Heart left ventricle (tissue), 16 donors: ENCODE data around the gene SDHB. TPM values are rescaled to one million over a fixed set of nuclear protein-coding genes. Genes with fewer than 3 reads are reported as not detected.

Experiments
- ATAC-seq, 4 donors: fragments of 200-7000 bp; cut with Tn5 transposase; one replicate each; pipeline ENCODE4 v1.9.1; 2020 to 2022; ENCODE audit warnings: moderate library complexity in 4 of 4, mild to moderate bottlenecking in 3 of 4, moderate number of reproducible peaks in 1 of 4
- DNase-seq, 5 donors: peaks; one replicate each; pipeline ENCODE4 v3.0.0-alpha.2; 2020
- H3K27ac ChIP-seq, 12 donors: fragments of 200-600 bp; sonication (generic) in 4 of 12; one replicate each; pipeline versions ENCODE4 v1.5.0 to v1.8.0; 2016 to 2022; ENCODE audit warnings: mild to moderate bottlenecking in 2 of 12
- H3K27me3 ChIP-seq, 9 donors: fragments of 200-600 bp; sonication (generic) in 2 of 9; one replicate each; pipeline versions ENCODE4 v1.5.1 to v1.8.0; 2016 to 2022; ENCODE audit warnings: mild to moderate bottlenecking in 3 of 9
- H3K36me3 ChIP-seq, 9 donors: fragments of 200-600 bp; sonication (generic) in 2 of 9; one replicate each; pipeline versions ENCODE4 v1.5.0 to v1.8.0; 2018 to 2022; ENCODE audit warnings: mild to moderate bottlenecking in 2 of 9
- H3K4me1 ChIP-seq, 12 donors: fragments of 200-600 bp; sonication (generic) in 4 of 12; one replicate each; pipeline versions ENCODE4 v1.5.0 to v1.8.0; 2016 to 2022; ENCODE audit warnings: mild to moderate bottlenecking in 3 of 12
- H3K4me3 ChIP-seq, 12 donors: fragments of 200-600 bp; sonication (generic) in 4 of 12; one replicate each; pipeline versions ENCODE4 v1.5.0 to v1.8.0; 2017 to 2022; ENCODE audit warnings: mild to moderate bottlenecking in 9 of 12, moderate library complexity in 4 of 12
- H3K9me3 ChIP-seq, 12 donors: fragments of 200-600 bp; sonication (generic) in 4 of 12; one replicate each; pipeline versions ENCODE4 v1.5.0 to v1.8.0; 2016 to 2022; ENCODE audit warnings: mild to moderate bottlenecking in 1 of 12
- POLR2A ChIP-seq, 2 donors: fragments of 450-650 bp; IDR thresholded peaks; one replicate each; pipeline ENCODE4 v1.6.1; 2017; ENCODE audit warnings: antibody characterized with exemption in 2 of 2, mild to moderate bottlenecking in 2 of 2, moderate library complexity in 2 of 2
- WGBS, 4 donors: extraction: QIAGEN DNeasy Blood & Tissue Kit in 2 of 4; methylation state at CpG; one replicate each; pipeline versions ENCODE4 v1.1.5 to v1.1.7; 2013 to 2018; 5-methylcytosine and 5-hydroxymethylcytosine counted together
- intact Hi-C, 10 donors: fragments of 100-400 bp; cut with DNase I; formaldehyde crosslinking; loops; one replicate each; pipeline versions ENCODE4 v1.11.1 to v1.14.2; 2022
- polyA plus RNA-seq, 2 donors: library from polyadenylated mRNA; stranded (reverse); fragments of 200-250 nt; gene quantifications; one replicate each; pipeline ENCODE4 v1.2.3, GENCODE V29; 2013
- total RNA-seq, 9 donors: library from RNA; depleted of rRNA in 2 of 9; stranded (reverse); fragments of >200 nt in 2 of 9; fragmentation: NEBNext Ultra II Directional in 3 of 9; extraction: Animal tissue kit (Norgen Biotek cat#: 25700) in 3 of 9; gene quantifications; one replicate each; pipeline versions ENCODE4 v1.1.0 to v1.2.4, GENCODE V29; 2016 to 2023
- TF ChIP-seq, protein P1 (sequence below), 12 donors: fragments of 200-600 bp; sonication (generic) in 4 of 12; IDR thresholded peaks; one replicate each; pipeline versions ENCODE4 v1.5.0 to v1.8.0; 2018 to 2022; ENCODE audit warnings: antibody characterized with exemption in 12 of 12, mild to moderate bottlenecking in 5 of 12
- donor health status: ischemic (EF 13 %, LVEDD 7.1; RV severe dilation, severe dysfunction).
- donor health status: healthy with polysubstance abuse.
- donor health status: DM: no; HTN: yes; CAD: no.
- donor health status: DM: no; HTN: no; CAD: no.
- donor health status: ischemic (EF 25% LVEDD 6.9; RV normal size, moderate dysfunction).
- donor health status: ischemic (EF 25% LVEDD 5.7; RV mildly dilated, moderate dysfunction).
- donor health status: healthy.
- donor health status: DM: yes; HTN: yes; CAD: no.
- donor health status: ischemic (EF 35%, LVEDD 5.7; RV mildly dilated, moderate dysfunction).
- donor health status: nonischemic (EF 11% LVEDD 7.7; RV severe dilation, severe dysfunction).
- donor health status: DM: yes; HTN: yes; CAD: no.
- donor health status: PGD.
- donor health status: ischemic (EF 29% LVEDD 5.4; RV normal size, mild dysfunction).
- donor health status: nonischemic (EF 23%, LVEDD 6.1; RV moderate dilation, normal function).

The SDHB gene
- total and polyA plus RNA-seq, 11 donors = 174 to 617 (median 341) TPM

DNA sequence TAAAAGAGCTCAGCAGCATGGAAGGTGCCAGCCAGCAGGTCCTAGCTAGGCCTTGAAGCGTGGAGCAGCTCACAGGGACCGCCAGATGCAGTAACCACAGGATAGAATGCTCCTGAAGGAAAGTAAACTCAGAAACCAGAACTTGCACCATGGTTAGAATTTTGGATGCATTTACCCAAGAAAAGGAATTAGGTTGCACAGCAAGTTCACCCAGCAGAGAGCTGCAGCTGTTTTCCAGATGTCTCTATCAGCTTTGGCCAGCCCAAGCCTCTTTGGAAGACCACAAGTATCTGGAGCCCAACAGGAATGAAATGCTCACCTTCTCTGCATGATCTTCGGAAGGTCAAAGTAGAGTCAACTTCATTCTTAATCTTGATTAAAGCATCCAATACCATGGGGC lies 21.1 kb downstream of the SDHB start:
- Histone ChIP-seq H3K27me3 (no peaks in the 10 kb centered on the region), H3K4me1 (peaks cover 0 to 9% (median 0%) of the 10 kb centered on the region in 12 donors), H3K4me3 (no peak overlapping the region), H3K36me3 (peaks cover 0 to 96% (median 62%) of the 10 kb centered on the region in 9 donors), H3K27ac (no peak overlapping the region), H3K9me3 (no peaks in the 10 kb centered on the region)
- intact Hi-C loops = no loop called here
- no peak for TF ChIP-seq POLR2A (IDR thresholded peaks at IDR 0.05)
- TF ChIP-seq, protein P1, sequence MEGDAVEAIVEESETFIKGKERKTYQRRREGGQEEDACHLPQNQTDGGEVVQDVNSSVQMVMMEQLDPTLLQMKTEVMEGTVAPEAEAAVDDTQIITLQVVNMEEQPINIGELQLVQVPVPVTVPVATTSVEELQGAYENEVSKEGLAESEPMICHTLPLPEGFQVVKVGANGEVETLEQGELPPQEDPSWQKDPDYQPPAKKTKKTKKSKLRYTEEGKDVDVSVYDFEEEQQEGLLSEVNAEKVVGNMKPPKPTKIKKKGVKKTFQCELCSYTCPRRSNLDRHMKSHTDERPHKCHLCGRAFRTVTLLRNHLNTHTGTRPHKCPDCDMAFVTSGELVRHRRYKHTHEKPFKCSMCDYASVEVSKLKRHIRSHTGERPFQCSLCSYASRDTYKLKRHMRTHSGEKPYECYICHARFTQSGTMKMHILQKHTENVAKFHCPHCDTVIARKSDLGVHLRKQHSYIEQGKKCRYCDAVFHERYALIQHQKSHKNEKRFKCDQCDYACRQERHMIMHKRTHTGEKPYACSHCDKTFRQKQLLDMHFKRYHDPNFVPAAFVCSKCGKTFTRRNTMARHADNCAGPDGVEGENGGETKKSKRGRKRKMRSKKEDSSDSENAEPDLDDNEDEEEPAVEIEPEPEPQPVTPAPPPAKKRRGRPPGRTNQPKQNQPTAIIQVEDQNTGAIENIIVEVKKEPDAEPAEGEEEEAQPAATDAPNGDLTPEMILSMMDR (IDR thresholded peaks at IDR 0.05) = no peak
- WGBS, 4 donors = 89 to 96% (median 93%) methylated on average over 3 of the region's 3 CpGs
- DNase-seq (no peak), ATAC-seq (no peak)

DNA sequence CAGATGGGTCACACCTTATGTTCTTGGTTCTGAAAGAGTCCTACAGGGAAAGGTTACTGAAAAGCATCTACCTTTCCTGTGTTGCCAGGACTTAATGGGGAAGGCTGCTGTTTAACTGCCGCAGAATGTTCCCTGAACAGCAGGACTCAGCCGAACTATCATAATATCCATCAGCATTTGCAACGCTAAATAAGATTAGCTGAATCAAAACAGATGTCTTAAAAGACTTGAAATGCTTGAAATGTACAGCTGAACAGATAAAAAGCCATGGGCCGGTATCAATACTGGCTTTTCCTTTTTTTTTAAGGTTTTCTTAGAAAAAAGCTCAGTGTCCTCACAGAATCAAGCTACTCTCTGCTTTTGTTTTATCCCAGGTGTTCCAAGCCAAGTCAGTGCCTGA lies 22.4 kb downstream of the SDHB start:
- intact Hi-C loops = no loop called here
- 89 to 93% (median 92%) methylated on average over 4 of the region's 4 CpGs for WGBS, 4 donors
- no peak overlapping the region for H3K4me3 ChIP-seq

DNA sequence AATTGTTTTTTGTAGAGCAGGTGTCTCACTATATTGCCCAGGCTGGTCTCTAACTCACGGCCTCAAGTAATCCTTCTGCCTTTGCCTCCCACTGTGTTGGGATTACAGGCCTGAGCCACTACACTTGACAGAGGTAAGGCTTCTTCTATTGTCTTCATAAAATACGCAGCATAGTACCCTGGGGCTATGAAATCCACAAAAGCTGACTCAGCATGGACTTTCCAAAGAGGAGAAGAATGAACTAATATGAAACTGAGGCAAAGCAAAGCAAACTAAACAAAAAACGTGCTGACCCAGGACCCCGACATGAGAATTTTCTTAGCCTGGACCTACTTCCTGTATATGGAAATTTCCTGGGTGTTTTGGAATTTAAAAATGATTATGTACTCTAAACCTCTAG lies 23.6 kb downstream of the SDHB start:
- peaks cover 0 to 98% (median 76%) of the 10 kb centered on the region in 9 donors for H3K36me3 ChIP-seq
- intact Hi-C loops = no loop called here
- DNase-seq (no peak), ATAC-seq (no peak)
- 83 to 92% (median 87%) methylated on average over 4 of the region's 4 CpGs for WGBS, 4 donors
- no peaks in the 10 kb centered on the region for H3K9me3 ChIP-seq
- H3K27ac ChIP-seq = peak overlapping the region in 1 of 12 donors; percentile 55
- H3K4me3 ChIP-seq = no peak overlapping the region
- no peaks in the 10 kb centered on the region for H3K27me3 ChIP-seq
- H3K4me1 ChIP-seq = peaks cover 0 to 17% (median 0%) of the 10 kb centered on the region in 12 donors
- TF ChIP-seq, protein P1 (IDR thresholded peaks at IDR 0.05) = no peak
- TF ChIP-seq POLR2A (IDR thresholded peaks at IDR 0.05) = no peak

More for the DNA sequence above, 22.4 kb downstream of the SDHB start:
- no peaks in the 10 kb centered on the region for H3K27me3 ChIP-seq
- H3K36me3 ChIP-seq = peaks cover 0 to 96% (median 69%) of the 10 kb centered on the region in 9 donors
- no peak overlapping the region for H3K27ac ChIP-seq
- TF ChIP-seq, protein P1 (IDR thresholded peaks at IDR 0.05) = no peak
- no peak for TF ChIP-seq POLR2A (IDR thresholded peaks at IDR 0.05)
- no peak for DNase-seq
- no peak for ATAC-seq
- no peaks in the 10 kb centered on the region for H3K9me3 ChIP-seq
- H3K4me1 ChIP-seq = peaks cover 0 to 17% (median 0%) of the 10 kb centered on the region in 12 donors

DNA sequence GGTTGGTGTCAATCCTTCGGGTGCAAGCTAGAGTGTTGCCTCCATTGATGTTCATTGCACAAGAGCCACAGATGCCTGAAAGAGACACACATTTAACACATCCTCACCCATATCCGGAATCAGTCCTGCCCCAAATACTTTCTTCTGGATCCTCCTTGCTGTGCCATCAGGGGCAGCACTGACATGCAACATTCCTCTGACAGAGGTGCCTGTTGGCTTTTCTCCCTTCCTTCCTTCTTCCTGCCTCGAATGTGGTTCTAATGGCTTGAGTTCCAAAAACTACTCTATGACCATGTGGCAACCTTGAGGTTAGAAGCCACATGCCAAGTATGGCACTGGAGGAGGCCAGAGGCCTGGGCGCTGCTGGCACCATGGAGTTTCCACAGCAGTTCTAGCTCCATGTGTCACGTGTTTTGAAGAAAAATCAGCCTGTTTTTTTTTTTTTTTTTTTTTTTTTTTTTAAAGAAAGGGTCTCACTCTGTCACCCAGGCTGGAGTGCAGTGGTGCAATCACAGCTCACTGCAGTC lies 25.1 kb downstream of the SDHB start:
- peaks cover 0 to 98% (median 91%) of the 10 kb centered on the region in 9 donors for H3K36me3 ChIP-seq
- no peak overlapping the region for H3K4me3 ChIP-seq
- ATAC-seq (no peak), DNase-seq (no peak)
- H3K27me3 ChIP-seq = no peaks in the 10 kb centered on the region
- TF ChIP-seq, protein P1 (IDR thresholded peaks at IDR 0.05) = no peak
- no peak for TF ChIP-seq POLR2A (IDR thresholded peaks at IDR 0.05)
- peaks cover 0 to 20% (median 0%) of the 10 kb centered on the region in 12 donors for H3K4me1 ChIP-seq
- intact Hi-C loops = no loop called here
- 76 to 88% (median 81%) methylated on average over 5 of the region's 5 CpGs for WGBS, 4 donors
- no peaks in the 10 kb centered on the region for H3K9me3 ChIP-seq
- no peak overlapping the region for H3K27ac ChIP-seq
